ENCODE data around the gene MOB3C.

DNA sequence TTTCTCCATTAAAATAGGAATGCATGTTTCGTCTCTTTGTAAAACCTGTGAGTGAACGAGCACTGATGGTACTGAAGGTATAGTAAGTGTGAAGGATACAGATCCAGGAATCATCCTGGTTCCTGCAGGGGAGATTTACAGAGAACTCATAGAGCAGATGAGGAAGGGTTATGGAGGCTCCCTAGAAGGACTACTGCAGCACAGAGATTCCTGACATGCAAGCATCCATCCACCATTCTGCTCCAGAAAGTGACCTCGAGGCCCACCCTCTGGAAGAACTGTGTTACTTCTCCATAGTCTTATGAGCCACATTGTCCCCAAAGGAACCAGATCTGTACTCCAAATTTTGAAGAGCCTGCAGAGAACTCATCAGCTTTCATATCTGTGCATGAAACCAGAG is 27.1 kb downstream of the MOB3C start:
- TF ChIP-seq, protein P1, sequence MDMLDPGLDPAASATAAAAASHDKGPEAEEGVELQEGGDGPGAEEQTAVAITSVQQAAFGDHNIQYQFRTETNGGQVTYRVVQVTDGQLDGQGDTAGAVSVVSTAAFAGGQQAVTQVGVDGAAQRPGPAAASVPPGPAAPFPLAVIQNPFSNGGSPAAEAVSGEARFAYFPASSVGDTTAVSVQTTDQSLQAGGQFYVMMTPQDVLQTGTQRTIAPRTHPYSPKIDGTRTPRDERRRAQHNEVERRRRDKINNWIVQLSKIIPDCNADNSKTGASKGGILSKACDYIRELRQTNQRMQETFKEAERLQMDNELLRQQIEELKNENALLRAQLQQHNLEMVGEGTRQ (IDR thresholded peaks at IDR 0.05; ENCODE audit: low read depth, low read length): no peak
- TF ChIP-seq POLR2A (IDR thresholded peaks at IDR 0.05; ENCODE audit: low read depth, low read length) (no peak), RFX5 (IDR thresholded peaks at IDR 0.05; ENCODE audit: low read depth, low read length) (no peak), FOS (IDR thresholded peaks at IDR 0.05; ENCODE audit: low read depth, low read length) (no peak), MAFK (IDR thresholded peaks at IDR 0.05; ENCODE audit: low read depth, low read length) (no peak), RAD21 (IDR thresholded peaks at IDR 0.05; ENCODE audit: low read length) (no peak), CEBPB (IDR thresholded peaks at IDR 0.05; ENCODE audit: low read depth, low read length) (no peak), MXI1 (IDR thresholded peaks at IDR 0.05; ENCODE audit: borderline replicate concordance, low read depth, low read length) (no peak), SMC3 (IDR thresholded peaks at IDR 0.05; ENCODE audit: low read depth, low read length) (no peak), MAZ (IDR thresholded peaks at IDR 0.05; ENCODE audit: borderline replicate concordance, low read depth, low read length) (no peak)
- TF ChIP-seq, protein P2, sequence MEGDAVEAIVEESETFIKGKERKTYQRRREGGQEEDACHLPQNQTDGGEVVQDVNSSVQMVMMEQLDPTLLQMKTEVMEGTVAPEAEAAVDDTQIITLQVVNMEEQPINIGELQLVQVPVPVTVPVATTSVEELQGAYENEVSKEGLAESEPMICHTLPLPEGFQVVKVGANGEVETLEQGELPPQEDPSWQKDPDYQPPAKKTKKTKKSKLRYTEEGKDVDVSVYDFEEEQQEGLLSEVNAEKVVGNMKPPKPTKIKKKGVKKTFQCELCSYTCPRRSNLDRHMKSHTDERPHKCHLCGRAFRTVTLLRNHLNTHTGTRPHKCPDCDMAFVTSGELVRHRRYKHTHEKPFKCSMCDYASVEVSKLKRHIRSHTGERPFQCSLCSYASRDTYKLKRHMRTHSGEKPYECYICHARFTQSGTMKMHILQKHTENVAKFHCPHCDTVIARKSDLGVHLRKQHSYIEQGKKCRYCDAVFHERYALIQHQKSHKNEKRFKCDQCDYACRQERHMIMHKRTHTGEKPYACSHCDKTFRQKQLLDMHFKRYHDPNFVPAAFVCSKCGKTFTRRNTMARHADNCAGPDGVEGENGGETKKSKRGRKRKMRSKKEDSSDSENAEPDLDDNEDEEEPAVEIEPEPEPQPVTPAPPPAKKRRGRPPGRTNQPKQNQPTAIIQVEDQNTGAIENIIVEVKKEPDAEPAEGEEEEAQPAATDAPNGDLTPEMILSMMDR (conservative IDR thresholded peaks at IDR 0.05; ENCODE audit: low read depth, low read length): no peak

All from IMR-90 (cell line).